HL-60/S4 treated with phorbol 12-myristate 13-acetate at 8.2 ng/mL for 4 days and 3 days (cell line): Measurements from ENCODE around the gene SORBS1.

ENCODE experiments used
- in situ Hi-C: fragments of 300-500 bp; cut with MboI; formaldehyde crosslinking; loops from 2 replicates; pipeline ENCODE4 v1.15.0; 2022; ENCODE audit warnings: low sequenced_read_pairs

The SORBS1 gene

GRCh38 chr10:95496951-95497350 is 64.2 kb downstream of the SORBS1 start:
- in situ Hi-C loops = no loop called here

- in situ Hi-C loops = no loop called here
These were observed 64.8 kb downstream of the SORBS1 start for GRCh38 chr10:95496246-95496911.

- in situ Hi-C loops = no loop called here
These were observed 67.3 kb downstream of the SORBS1 start for GRCh38 chr10:95493862-95494261.

- in situ Hi-C loops = no loop called here
These were observed 73.2 kb downstream of the SORBS1 start for GRCh38 chr10:95487994-95488393.

- in situ Hi-C loops = no loop called here
These were observed 75.9 kb downstream of the SORBS1 start for GRCh38 chr10:95485056-95485844.

- in situ Hi-C loops = no loop called here
These were observed 78.5 kb downstream of the SORBS1 start for GRCh38 chr10:95482501-95483233.

GRCh38 chr10:95480901-95481491 is 80.2 kb downstream of the SORBS1 start:
- in situ Hi-C loops = no loop called here

GRCh38 chr10:95480102-95480900 is 80.9 kb downstream of the SORBS1 start:
- in situ Hi-C loops = no loop called here

- in situ Hi-C loops = no loop called here
These were observed 82.2 kb downstream of the SORBS1 start for GRCh38 chr10:95478935-95479334.

- in situ Hi-C loops = no loop called here
These were observed 83.0 kb downstream of the SORBS1 start for GRCh38 chr10:95478185-95478584.

- in situ Hi-C loops = no loop called here
These were observed 84.0 kb downstream of the SORBS1 start for GRCh38 chr10:95477175-95477520.

GRCh38 chr10:95476469-95477174 is 84.5 kb downstream of the SORBS1 start:
- in situ Hi-C loops = no loop called here

- in situ Hi-C loops = no loop called here
These were observed 85.2 kb downstream of the SORBS1 start for GRCh38 chr10:95475827-95476468.

GRCh38 chr10:95475003-95475383 is 86.2 kb downstream of the SORBS1 start:
- in situ Hi-C loops = no loop called here

- in situ Hi-C loops = no loop called here
These were observed 86.8 kb downstream of the SORBS1 start for GRCh38 chr10:95474228-95475002.

- in situ Hi-C loops = no loop called here
These were observed 88.7 kb downstream of the SORBS1 start for GRCh38 chr10:95472304-95473088.

- in situ Hi-C loops = no loop called here
These were observed 91.5 kb downstream of the SORBS1 start for GRCh38 chr10:95469676-95470075.

GRCh38 chr10:95469251-95469650 is 91.9 kb downstream of the SORBS1 start:
- in situ Hi-C loops = no loop called here
